22Rv1 (cell line): ENCODE data around the gene MTMR6.

Source experiments
- CTCF ChIP-seq: fragments of 450-650 bp; IDR thresholded peaks from 2 replicates; pipeline ENCODE4 v1.5.1; 2017; ENCODE audit warnings: mild to moderate bottlenecking
- ZFX ChIP-seq: fragments of 450-650 bp; IDR thresholded peaks from 2 replicates; pipeline ENCODE4 v1.6.1; 2017; ENCODE audit warnings: antibody characterized with exemption, borderline replicate concordance

DNA sequence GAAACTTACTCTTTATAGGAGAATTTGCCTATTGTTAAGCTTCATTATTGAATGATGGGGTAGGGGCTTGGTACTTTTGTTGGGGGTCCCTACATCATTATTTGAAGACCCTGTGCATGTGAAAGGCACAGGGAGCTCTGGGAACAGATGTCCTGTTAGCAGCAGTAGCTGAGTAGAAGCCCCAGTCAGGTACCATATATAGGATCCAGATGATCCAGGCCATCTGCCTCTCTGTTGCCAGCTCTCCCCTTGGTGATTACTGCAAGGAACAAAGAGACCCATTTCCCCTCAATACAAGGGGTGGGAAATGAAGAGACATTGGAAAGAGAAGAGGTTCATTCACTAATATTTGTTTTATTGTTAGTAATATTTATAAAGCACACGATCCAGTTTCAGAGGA, 4.4 kb upstream of the MTMR6 start:
- TF ChIP-seq CTCF (no peak), ZFX (no peak)
